ENCODE results near the gene ZNF473.

ZNF473 gene

GRCh38 chr19:50000038-50000840, 25.6 kb upstream of the ZNF473 start:
- no peak for DNase-seq (ENCODE audit: low read depth, low spot score)
- CTCF ChIA-PET, result interaction anchor here (1.4 to 2.0 kb wide), 2 partner anchors 16 to 61 kb away, joined by 3 to 8 read pairs; no protein-coding TSS in a partner anchor
- POLR2A ChIA-PET, result no interaction called here
- H3K4me3 ChIP-seq (ENCODE audit: low read depth, low read length), result no peak overlapping the region
- no peak for TF ChIP-seq CTCF (IDR thresholded peaks at IDR 0.05; ENCODE audit: insufficient read depth, low read length, missing control alignments)

DNA sequence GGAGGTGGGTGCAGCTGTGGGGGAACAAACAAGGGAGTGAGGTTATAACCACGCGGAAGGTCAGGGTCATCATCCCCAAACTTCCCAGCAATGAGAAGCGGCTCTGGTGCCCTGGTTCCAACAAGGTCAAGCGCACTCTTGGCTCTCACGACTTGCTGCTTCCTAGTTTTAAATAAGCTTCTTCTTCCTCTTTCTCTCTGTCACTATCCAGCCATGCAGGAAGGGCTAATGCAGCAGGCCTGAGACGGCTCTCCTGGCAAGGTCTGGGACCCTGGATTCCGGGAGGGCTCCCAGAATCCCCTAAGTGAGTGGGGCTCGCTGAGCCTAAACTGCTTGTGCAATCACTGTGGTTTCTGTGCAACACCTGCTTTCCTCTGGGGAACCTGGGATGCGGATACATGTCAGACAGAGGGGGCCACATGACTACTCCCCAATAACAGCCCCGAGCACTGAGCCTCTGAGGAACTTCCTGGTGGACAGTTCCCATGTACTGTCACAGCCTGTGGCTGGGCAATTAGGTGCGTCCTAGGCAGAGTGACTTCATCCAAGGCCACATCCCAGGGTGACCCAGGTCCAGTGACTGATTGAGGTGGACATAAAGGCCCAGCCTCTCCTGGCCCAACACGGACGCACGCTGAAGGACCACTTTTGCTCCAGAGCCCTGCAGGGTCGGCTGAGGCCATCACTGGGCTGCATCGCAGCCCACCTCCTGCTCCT, 24.8 kb upstream of the ZNF473 start:
- no peak overlapping the region for H3K4me3 ChIP-seq (ENCODE audit: low read depth, low read length)
- no peak for TF ChIP-seq CTCF (IDR thresholded peaks at IDR 0.05; ENCODE audit: insufficient read depth, low read length, missing control alignments)
- DNase-seq (ENCODE audit: low read depth, low spot score), result no peak
- POLR2A ChIA-PET, result no interaction called here
- CTCF ChIA-PET, result no interaction called here

GRCh38 chr19:50001775-50002174, 24.0 kb upstream of the ZNF473 start:
- DNase-seq (ENCODE audit: low read depth, low spot score), result no peak
- ChIA-PET POLR2A (interaction anchor here (0.8 to 1.2 kb wide), 2 partner anchors 8 to 11 kb away, joined by 3 to 4 read pairs; no protein-coding TSS in a partner anchor), CTCF (interaction anchor here (1.8 to 4.2 kb wide), 4 partner anchors 9 to 64 kb away, joined by 8 to 12 read pairs (median 9); no protein-coding TSS in a partner anchor)
- H3K4me3 ChIP-seq (ENCODE audit: low read depth, low read length), result no peak overlapping the region
- no peak for TF ChIP-seq CTCF (IDR thresholded peaks at IDR 0.05; ENCODE audit: insufficient read depth, low read length, missing control alignments)

- ChIA-PET POLR2A (interaction anchor here (0.8 to 1.2 kb wide), 2 partner anchors 9 to 11 kb away, joined by 3 to 4 read pairs; no protein-coding TSS in a partner anchor), CTCF (interaction anchor here (1.8 to 4.2 kb wide), 4 partner anchors 10 to 65 kb away, joined by 8 to 12 read pairs (median 9); no protein-coding TSS in a partner anchor)
These were observed 23.3 kb upstream of the ZNF473 start for GRCh38 chr19:50002386-50002960.

DNA sequence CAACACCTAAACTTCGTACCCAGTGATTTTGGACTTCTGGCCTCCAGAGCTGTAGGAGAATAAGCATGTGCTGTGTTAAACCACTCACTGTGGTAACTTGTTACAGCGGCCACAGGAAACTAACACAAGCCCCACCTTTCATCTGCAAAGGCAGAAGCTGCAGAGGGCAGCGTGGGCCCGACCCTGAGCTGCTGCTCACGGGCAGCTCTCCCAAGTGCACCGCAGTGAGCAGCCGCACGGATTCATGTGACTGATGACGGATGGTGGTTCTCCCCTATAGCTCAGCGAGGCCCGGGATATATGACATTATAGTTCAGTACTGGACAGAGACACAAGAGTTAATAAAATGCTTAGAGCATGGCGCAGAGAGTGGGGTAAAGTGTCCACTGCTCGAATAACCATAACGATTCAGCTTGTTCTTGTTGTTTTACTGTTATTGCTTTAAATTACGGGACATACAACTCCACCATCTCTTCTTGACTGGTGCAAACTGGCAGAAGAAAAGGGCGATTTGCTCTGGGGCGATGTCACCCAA, 22.5 kb upstream of the ZNF473 start:
- CTCF ChIA-PET, result interaction anchor here (0.6 to 4.2 kb wide), 8 partner anchors 10 to 133 kb away, joined by 3 to 12 read pairs (median 6); partner anchors contain the start of genes ATF5, NUP62 and VRK3
- H3K4me3 ChIP-seq (ENCODE audit: low read depth, low read length), result no peak overlapping the region
- DNase-seq (ENCODE audit: low read depth, low spot score), result no peak
- POLR2A ChIA-PET, result interaction anchor here (1.0 kb wide), 1 partner anchor 10 kb away, joined by 3 read pairs; no protein-coding TSS in a partner anchor
- no peak for TF ChIP-seq CTCF (IDR thresholded peaks at IDR 0.05; ENCODE audit: insufficient read depth, low read length, missing control alignments)

More at GRCh38 chr19:50002386-50002960, 23.3 kb upstream of the ZNF473 start:
- no peak for DNase-seq (ENCODE audit: low read depth, low spot score)
- H3K4me3 ChIP-seq (ENCODE audit: low read depth, low read length), result no peak overlapping the region
- no peak for TF ChIP-seq CTCF (IDR thresholded peaks at IDR 0.05; ENCODE audit: insufficient read depth, low read length, missing control alignments)
